Putamen (tissue), 1 donor: ENCODE data around the gene RILPL2.
"Not testable (repeated sequence)": the region's sequence is repeated elsewhere in the genome, so short reads cannot be mapped to it uniquely, and the experiment has no call there.

Source experiments
- DNase-seq: peaks from one replicate; pipeline ENCODE4 v3.0.0-alpha.2; 2016; ENCODE audit warnings: low spot score

Gene RILPL2

DNA sequence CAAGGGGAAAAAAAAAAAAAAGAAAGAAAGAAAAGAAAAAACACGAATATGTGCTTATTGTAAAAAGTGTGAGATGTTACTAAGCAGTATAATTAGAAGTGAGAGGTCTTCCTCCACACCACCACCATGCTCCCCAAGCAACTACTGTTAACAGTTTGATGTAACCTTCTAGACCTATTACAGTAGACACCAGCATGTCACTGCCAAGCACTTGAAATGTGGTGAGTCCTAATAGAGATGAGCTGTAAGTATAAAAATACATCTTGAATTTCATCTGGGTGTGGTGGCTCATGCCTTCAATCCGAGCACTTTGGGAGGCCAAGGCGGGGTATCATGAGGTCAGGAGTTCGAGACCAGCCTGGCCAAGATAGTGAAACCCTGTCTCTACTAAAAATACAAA lies 13.4 kb upstream of the RILPL2 start:
- DNase-seq = no peak

DNA sequence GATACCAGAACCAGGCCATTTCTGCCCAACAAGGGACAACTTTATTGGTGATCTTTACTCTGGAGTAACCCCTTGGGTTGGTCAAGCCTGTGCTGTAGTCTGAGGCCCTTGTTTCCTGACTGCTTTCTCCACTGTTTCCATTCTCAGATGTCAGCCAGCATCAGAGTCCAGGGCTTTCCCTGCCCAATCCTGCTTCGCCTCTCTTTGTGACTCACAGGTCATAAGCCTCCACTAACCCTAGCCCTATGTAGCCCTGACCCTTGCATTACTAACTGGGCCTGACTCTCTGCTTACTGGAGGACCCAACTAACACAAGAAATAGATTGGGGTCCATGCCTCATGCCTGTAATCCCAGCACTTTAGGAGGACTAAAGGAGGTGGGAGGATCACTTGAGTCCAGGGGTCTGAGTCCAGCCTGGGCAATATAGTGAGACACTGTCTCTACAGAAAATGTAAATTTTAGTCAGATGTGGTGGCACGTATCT lies 12.8 kb upstream of the RILPL2 start:
- no peak for DNase-seq

DNA sequence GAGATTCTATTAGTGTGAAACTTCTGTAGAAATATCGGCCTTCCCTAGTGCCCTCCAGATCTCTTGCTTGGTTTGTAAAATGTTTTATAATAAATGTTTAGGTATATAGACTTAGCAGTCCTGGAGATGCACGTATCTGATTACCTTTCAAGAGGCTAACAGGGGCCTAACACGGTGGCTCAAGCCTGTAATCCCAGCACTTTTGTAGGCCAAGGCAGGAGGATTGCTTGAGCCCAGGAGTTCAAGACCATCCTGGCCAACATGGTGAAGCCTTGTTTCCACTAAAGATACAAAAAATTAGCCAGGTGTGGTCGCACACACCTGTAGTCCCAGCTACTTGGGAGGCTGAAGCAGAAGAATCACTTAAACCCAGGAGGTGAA lies 9.8 kb upstream of the RILPL2 start:
- DNase-seq = no peak

DNA sequence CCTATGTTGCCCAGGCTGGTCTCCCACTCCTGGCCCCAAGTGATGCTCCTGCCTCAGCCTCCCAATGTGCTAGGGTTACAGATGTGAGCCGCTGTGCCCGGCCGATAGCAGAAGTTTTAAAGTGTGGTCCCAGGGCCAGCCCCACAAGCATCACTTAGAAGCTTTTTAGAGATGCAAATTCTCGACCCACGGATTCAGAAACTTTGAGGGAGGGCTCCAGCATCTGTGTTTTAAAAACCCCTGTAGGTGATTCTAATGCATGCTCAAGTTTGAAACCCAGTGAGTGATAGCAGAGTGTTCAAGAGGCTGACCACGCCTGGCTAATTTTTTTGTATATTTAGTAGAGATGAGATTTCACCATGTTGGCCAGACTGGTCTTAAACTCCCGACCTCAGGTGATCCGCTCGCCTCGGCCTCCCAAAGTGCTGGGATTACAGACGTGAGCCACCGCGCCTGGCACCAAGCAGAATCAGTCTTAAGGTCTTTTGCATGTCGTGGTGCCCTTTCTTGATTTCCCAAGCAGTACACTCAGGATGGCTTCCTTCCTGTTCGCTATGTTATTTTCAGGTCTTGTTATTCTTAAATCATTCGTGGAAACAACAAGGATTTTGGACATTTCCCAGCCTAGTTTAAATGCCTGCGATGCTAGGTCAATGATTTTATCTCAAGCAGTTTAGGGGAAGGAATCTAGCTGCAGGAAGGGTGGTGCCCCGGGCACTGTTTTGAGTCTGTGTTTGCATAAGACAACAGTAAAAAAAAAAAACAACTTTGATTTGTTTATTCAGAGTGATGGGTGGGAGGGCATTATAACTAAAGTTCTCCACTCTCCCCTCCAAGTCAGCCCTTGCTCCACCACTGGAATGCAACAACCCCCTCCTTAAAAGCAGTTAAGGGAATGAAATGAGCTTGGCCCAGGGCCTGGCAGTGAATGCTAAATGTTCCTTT lies 9.2 kb upstream of the RILPL2 start:
- DNase-seq = no peak

DNA sequence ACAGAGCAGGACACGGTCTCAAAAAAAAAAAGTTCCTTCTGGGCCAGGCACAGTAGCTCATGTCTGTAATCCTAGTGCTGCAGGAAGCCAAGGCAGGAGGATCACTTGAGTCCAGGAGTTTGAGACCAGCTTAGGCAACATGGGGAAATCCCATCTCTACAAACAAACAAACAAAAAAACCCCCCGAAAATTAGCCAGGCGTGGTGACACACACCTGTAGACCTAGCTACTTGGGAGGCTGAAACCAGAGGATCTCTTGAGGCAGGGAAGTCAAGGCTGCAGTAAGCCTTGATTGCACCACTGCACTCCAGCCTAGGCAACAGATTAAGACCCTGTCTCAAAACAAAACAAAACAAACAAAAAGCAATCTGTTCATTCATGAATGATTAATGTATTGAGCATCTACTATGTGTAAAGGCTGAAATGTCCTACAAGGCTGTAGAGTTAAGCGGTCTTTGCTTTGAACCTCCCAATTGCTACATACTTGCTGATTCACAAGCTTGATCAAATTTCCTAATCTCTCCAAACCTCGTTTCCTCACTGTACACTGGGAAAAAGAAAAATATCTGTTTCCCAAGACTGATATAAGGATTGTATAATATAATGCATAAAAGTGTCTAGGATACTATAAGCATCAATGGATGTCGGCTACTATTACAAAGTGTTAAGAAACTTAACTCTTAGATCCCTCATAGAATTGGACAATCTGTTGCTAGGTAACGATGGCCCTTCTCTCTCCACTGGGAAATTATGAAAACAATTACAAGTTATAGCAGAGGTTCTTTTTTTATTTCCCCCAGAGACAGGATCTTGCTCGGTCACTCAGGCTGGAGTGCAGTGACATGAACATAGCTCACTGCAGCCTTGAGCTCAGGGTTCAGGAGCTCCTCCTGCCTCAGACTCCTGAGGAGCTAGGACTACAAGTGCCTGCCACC lies 7.9 kb upstream of the RILPL2 start:
- no peak for DNase-seq

DNA sequence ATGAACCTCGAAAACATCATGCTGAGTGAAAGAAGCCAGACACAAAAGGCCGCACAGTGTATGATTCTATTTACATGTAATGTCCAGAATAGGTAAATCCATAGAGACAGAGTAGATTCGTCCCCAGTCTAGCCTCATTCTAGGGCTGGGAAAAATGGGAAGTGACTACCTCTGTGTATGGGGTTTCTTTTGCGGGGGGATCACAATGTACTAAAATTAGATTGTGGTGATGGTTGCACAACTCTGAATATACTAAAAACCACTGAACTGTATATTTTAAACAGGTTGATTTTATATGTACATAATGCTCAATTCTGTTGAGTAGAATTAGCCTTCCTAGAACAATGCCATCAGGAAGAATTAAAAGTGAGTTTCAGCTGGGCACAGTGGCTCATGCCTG lies 6.3 kb upstream of the RILPL2 start:
- DNase-seq = no peak

DNA sequence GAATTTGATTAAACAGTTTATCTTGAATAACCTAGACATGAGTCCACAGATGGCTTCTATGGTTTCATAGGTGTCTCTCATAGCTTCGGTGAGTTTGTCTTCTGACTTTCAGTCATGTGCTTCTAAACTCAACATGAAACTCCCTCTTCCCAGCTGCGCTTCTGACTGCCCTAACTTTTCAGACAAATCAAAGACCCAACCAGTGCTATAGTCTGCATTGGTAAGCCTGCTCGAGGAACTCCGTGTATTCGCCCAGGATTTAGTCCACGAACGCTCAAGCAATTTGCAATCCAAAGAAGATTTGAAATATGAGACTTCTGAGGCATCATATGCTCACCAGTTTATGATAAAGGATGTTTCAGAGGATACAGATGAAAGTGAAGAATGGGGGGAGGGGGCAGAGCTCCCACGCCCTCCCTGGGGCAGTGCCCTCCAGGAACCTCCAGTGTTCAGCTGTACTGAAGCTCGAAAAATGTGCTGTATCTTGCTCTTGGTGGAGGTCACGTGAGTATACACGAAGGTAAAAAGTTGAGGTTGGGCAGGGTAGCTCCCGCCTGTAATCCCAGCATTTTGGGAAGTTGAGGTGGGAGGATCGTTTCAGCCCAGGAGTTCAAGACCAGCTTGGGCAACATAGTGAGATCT lies 5.2 kb upstream of the RILPL2 start:
- no peak for DNase-seq

DNA sequence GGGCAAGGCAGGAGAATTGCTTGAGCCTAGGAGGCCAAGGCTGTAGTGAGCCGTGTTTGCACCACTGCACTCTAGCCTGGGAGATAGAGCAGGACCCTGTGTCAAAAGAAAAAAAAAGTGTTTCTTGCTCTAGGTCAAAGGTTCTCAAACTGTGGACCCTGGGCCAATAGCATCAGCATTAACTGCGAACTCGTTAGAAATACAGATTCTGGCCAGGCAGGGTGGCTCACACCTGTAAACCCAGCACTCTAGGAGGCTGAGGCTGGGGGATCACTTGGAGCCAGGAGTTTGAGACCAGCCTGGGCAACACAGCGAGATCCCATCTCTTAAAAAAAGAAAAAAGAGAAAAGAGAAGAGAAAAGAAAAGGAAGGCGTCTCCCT lies 858 bp downstream of the RILPL2 start:
- no peak for DNase-seq

DNA sequence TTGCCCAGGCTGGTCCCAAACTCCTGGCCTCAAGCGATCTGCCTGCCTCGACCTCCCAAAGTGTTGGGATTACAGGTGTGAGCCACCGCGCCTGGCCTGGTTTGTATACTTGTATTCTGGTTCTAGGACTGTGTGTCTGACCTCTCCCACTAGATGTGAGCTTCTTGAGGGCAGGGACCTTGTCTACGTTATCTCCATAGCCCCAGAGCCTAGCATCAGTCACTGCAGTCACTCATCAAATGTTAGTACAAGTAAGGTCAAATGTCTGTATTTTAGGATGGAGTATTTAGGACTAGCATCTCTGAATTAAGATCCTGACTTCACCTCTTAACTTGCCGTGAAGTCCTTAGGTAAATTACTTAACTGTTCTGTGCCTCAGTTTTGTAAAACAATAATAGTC lies 2.9 kb downstream of the RILPL2 start:
- DNase-seq = no peak

DNA sequence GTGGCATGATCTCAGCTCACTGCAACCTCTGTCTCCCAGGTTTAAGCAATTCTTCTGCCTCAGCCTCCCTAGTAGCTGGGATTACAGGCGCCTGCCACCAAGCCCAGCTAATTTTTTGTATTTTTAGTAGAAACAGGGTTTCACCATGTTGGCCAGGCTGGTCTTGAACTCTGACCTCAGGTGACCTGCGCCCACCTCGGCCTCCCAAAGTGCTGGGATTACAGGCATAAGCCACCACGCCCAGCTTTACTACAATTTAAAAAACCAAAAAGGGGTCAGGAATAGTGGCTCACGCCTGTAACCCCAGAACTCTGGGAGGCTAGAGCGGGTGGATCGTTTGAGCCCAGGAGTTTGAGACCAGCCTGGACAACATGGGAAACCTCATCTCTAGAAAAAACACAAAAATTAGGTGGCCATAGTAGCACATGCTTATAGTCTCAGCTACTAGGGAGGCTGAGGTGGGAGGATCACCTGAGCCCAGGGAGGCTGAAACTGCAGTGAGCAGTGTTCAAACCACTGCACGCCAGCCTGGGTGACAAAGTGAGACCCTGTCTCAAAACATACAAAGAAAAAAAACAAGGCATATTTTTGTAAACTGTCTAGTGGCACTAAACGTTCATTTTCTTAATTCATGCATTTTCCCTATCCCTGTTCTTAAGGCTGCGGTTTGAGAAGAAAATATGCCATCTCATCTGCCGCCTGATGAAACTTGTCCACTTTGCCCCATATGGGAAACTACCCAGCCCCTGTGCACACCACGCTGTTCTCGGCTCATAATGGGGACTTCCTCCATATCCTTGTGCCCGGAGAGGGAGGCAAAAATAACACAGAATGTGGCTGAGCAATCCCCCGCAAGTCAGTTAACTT lies 4.3 kb downstream of the RILPL2 start:
- not testable (repeated sequence) for DNase-seq

DNA sequence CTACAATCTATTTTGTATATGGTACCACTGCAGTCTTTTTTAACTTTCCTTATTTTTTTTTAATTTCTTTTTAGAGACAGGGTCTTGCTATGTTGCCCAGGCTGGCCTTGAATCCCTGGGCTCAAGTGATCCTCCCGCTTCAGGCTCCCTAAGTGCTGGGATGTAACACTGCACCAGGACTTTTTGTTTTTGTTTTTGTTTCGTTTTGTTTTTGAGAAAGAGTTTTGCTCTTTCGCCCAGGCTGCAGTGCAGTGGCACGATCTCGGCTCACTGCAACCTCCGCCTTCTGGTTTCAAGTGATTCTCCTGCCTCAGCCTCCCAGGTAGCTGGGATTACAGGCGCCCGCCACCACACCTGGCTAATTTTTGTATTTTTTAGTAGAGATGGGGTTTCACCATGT lies 7.4 kb downstream of the RILPL2 start:
- not testable (repeated sequence) for DNase-seq

DNA sequence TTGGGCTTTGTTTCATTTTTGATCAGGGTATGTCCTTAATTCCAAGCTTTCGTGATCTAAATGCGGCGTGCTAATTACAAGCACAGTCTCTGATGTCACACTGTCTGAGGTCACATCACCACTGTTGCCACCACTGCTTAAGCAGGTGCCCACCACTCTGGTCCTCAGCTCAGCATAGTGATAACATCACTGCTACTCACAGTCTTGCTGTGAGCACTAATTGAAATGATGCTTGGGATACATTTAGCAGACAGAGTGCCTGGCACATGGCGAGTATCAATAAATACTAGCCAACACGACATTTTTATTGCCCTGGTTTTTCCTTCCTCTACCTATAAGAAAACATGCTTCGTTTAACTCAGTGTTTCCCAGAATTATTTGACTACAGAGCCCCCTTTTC lies 7.9 kb downstream of the RILPL2 start:
- no peak for DNase-seq

DNA sequence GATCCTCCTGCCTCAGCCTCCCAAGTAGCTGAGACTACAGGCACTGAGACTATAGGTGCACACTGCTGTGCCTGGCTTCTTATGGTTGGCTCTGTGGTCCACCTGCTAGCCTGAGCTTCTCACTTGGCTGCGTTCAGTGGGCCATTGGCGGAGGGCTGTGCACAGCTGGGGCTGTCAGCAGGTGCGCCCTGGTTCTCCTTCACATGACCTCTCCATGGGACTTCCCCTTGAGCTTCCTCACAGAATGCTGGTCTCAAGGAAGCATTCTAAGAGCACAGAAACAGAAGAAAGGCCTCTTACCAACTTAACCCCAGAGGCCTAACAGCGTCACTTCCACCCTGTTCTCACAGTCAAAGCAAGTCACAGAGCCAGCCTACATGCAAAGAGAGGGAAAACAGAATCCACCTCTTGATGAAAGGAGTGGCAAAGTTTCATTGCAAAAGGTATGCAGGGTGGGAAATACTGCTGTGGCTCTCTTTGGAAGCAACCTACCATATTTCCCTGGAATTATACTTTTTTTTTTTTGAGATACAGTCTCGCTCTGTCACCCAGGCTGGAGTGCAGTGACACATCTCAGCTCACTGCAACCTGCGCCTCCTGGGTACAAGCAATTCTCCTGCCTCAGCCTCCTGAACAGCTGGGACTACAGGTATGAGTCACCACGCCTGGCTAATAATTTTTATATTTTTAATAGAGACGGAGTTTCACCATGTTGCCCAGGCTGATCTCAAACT lies 9.3 kb downstream of the RILPL2 start:
- no peak for DNase-seq

DNA sequence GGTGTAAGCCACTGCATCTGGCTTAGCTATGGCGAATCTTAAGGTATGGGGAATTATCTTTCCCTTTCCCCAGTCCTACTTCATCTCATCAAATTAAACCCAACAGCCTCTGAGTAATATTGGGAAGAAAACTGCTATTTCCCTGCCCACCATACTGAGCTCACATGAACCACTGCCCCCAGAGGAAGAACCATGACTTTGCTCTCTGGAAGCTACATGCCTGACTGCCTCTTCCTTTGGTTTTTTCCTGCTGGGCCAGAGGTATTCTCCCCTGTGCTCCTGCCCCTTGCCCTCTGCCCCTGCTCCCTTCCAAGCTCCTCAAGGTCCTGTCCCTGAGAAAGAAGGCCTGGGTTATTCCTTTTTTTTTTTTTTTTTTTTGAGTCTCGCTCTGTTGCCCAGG lies 15.2 kb downstream of the RILPL2 start:
- no peak for DNase-seq

DNA sequence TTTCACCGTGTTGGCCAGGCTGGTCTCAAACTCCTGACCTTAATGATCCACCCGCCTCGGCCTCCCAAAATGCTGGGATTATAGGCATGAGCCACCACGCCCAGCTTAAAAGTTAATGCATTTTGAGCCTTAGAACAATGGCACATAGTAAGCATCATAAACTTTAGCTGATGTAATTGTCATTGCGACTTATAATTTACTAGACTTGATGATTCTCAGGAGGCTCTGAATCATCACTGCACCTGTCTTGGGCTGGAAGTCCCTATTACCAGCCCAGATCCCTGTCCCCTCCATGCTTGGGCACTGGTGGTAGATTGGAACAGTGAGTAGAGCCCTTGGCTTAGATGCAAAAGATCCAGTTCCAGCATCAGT lies 26.5 kb downstream of the RILPL2 start:
- no peak for DNase-seq

DNA sequence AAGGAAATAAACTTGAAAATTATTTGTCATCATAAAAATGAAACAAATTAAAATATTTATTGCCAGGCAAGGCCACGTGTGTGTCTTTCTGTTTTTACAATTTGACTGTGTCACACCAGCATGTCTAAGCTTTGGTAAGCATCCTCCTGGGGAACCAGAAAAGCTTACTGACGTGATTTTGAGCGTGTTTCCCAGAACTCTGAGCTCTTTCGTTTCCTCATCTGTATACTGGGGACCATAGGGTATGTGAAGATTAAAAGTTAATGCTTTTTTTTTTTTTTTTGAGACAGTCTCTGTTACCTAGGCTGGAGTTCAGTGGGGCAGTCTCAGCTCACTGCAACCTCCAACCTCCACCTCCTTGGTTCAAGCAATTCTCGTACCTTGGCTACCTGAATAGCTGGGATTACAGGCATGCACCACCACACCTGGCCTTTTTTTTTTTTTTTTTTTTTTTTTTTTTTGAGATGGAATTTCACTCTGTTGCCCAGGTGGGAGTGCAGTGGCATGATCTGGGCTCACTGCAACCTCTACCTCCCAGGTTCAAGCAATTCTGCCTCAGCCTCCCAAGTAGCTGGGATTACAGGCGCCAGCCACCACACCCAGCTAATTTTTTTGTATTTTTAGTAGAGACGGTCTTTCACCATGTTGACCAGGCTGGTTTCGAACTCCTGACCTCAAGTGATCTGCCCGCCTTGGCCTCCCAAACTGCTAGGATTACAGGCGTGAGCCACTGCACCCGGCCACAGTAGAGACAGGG lies 27.0 kb downstream of the RILPL2 start:
- not testable (repeated sequence) for DNase-seq

DNA sequence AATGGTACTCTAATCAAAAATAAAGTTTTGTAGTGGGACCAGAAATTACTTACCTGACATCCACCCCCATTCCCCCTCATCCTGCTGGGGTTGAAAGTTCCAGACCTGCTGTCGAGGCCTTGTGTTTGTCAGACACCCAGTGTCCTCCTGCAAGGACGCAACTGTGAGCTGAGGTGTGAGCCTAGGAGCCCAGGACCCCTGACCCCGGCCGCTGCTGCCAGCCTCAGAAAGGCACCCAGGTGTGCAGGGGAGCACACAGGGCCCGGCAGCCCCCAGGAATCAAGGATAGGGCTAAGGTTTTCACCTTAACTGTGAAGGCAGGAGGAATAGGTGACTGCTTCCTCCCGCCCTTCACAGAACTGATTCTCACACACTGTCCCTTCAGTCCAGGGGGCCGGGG lies 27.9 kb downstream of the RILPL2 start:
- DNase-seq = not testable (repeated sequence)

DNA sequence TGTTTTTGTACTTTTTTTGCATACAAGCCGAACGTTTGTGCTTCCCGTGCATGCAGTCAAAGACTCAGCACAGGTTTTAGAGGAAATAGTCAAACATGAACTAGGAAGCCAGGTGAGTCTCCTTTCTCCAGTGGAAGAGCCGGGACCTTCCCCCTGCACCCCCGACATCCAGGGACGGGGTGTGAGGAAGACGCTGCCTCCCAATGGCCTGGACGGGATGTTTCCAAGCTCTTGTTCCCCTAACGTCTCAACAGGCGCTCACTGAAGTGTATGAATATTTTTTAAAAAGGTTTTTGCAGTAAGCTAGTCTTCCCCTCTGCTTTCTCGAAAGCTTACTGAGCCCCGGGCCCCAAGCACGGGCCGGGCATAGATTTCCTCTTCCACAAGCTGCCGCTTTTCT lies 28.6 kb downstream of the RILPL2 start:
- DNase-seq = not testable (repeated sequence)

DNA sequence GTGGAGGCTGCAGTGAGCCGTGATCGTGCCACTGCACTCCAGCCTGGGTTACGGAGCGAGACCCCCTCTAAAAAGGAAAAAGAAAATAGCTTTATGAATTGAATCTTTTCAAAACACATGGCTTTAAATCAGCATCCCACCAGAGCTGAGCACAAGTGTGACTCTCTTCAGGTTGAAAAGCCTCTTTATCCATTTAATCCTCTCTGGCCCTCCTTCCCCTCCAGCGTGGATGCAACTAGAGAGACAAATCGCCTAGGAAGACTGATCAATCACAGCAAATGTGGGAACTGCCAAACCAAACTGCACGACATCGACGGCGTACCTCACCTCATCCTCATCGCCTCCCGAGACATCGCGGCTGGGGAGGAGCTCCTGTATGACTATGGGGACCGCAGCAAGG lies 29.2 kb downstream of the RILPL2 start:
- not testable (repeated sequence) for DNase-seq

DNA sequence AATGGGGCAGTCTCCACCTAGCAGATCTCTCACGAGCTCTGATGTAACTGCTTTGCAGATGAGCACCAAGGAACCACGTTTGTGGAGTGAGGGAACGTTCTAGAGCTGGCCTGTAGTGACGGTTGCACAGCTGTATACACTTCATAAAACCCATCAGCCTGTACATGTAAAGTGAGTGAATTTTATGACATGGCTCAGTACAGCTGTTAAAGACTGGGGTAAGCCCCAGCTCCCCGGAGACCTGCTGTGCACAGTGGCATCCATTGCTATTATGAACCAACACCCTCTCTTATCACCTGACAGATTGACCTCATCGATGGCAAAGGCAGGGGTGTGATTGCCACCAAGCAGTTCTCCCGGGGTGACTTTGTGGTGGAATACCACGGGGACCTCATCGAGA lies 31.9 kb downstream of the RILPL2 start:
- no peak for DNase-seq
